H9 (cell line): Measurements from ENCODE around the gene GALNT7. TPM values are rescaled to one million over a fixed set of nuclear protein-coding genes. Genes with fewer than 3 reads are reported as not detected.

ENCODE experiments used
- DNase-seq: peaks from one replicate; pipeline ENCODE4 v3.0.0-alpha.2; 2017
- H2AFZ ChIP-seq: one replicate; pipeline ENCODE4 v1.6.1; 2013; ENCODE audit warnings: mild to moderate bottlenecking, low read length, control low read depth, moderate library complexity
- H2AK5ac ChIP-seq: 2 replicates; pipeline ENCODE4 v1.6.1; 2013; ENCODE audit warnings: low read length, control low read depth, mixed read lengths; ENCODE audit not compliant: insufficient read length
- H2BK120ac ChIP-seq: one replicate; pipeline ENCODE4 v1.6.1; 2013; ENCODE audit warnings: low read depth, mild to moderate bottlenecking, low read length, control low read depth, inconsistent platforms; ENCODE audit not compliant: poor library complexity, severe bottlenecking
- H2BK12ac ChIP-seq: 2 replicates; pipeline ENCODE4 v1.6.1; 2013; ENCODE audit warnings: low read length, control low read depth, mixed read lengths, low read depth; ENCODE audit not compliant: insufficient read length
- H2BK15ac ChIP-seq: 2 replicates; pipeline ENCODE4 v1.6.1; 2013; ENCODE audit warnings: low read depth, low read length, control low read depth
- H2BK20ac ChIP-seq: one replicate; pipeline ENCODE4 v1.6.1; 2013; ENCODE audit warnings: low read depth, mild to moderate bottlenecking, low read length, control low read depth, inconsistent platforms; ENCODE audit not compliant: poor library complexity, severe bottlenecking
- H2BK5ac ChIP-seq: 2 replicates; pipeline ENCODE4 v1.6.1; 2013; ENCODE audit warnings: low read length, control low read depth, mixed read lengths; ENCODE audit not compliant: insufficient read length
- H3K14ac ChIP-seq: 2 replicates; pipeline ENCODE4 v1.6.1; 2013; ENCODE audit warnings: low read length, control low read depth; ENCODE audit not compliant: insufficient read depth
- H3K18ac ChIP-seq: 2 replicates; pipeline ENCODE4 v1.6.1; 2013; ENCODE audit warnings: low read depth, mild to moderate bottlenecking, mixed read lengths, low read length, control low read depth; ENCODE audit not compliant: insufficient read length
- H3K23ac ChIP-seq: 2 replicates; pipeline ENCODE4 v1.6.1; 2013; ENCODE audit warnings: low read length, control low read depth, mixed read lengths, low read depth; ENCODE audit not compliant: insufficient read length
- H3K23me2 ChIP-seq: 2 replicates; pipeline ENCODE4 v1.6.1; 2013; ENCODE audit warnings: low read depth, mild to moderate bottlenecking, mixed read lengths, low read length, control low read depth; ENCODE audit not compliant: insufficient read length, poor library complexity, severe bottlenecking
- H3K27ac ChIP-seq: 2 replicates; pipeline ENCODE4 v1.5.1; 2013; ENCODE audit warnings: low read length, control low read depth, mixed read lengths, low read depth; ENCODE audit not compliant: insufficient read length
- H3K27me3 ChIP-seq: 2 replicates; pipeline ENCODE4 v1.6.1; 2013; ENCODE audit warnings: low read length, control low read depth, inconsistent platforms; ENCODE audit not compliant: insufficient read depth
- H3K4ac ChIP-seq: 2 replicates; pipeline ENCODE4 v1.6.1; 2013; ENCODE audit warnings: low read depth, mild to moderate bottlenecking, control low read depth, inconsistent platforms, low read length, moderate library complexity
- H3K4me1 ChIP-seq: 2 replicates; pipeline ENCODE4 v1.6.1; 2013; ENCODE audit warnings: low read length, control low read depth, inconsistent platforms; ENCODE audit not compliant: insufficient read depth
- H3K4me2 ChIP-seq: 2 replicates; pipeline ENCODE4 v1.6.1; 2013; ENCODE audit warnings: low read length, control low read depth, mixed read lengths; ENCODE audit not compliant: insufficient read length, insufficient read depth
- H3K56ac ChIP-seq: 2 replicates; pipeline ENCODE4 v1.6.1; 2013; ENCODE audit warnings: low read depth, mild to moderate bottlenecking, mixed read lengths, low read length, control low read depth; ENCODE audit not compliant: insufficient read length
- H3K79me1 ChIP-seq: 2 replicates; pipeline ENCODE4 v1.6.1; 2013; ENCODE audit warnings: low read depth, mild to moderate bottlenecking, moderate library complexity, low read length, control low read depth, inconsistent platforms; ENCODE audit not compliant: insufficient read depth, poor library complexity, severe bottlenecking
- H3K79me2 ChIP-seq: 2 replicates; pipeline ENCODE4 v1.6.1; 2013; ENCODE audit warnings: low read length, control low read depth, inconsistent platforms; ENCODE audit not compliant: insufficient read depth
- H3K9ac ChIP-seq: 2 replicates; pipeline ENCODE4 v1.6.1; 2013; ENCODE audit warnings: low read length, control low read depth, mixed read lengths; ENCODE audit not compliant: insufficient read length; ENCODE audit errors: extremely low read depth
- H3K9me3 ChIP-seq: one replicate; pipeline ENCODE4 v1.6.1; 2013; ENCODE audit warnings: low read depth, low read length, inconsistent platforms; ENCODE audit not compliant: control insufficient read depth
- H3T11ph ChIP-seq: one replicate; pipeline ENCODE4 v1.6.1; 2013; ENCODE audit warnings: mild to moderate bottlenecking, low read length, control low read depth, inconsistent platforms
- H4K20me1 ChIP-seq: one replicate; pipeline ENCODE4 v1.6.1; 2013; ENCODE audit not compliant: control insufficient read depth, insufficient read length, insufficient read depth
- H4K5ac ChIP-seq: 2 replicates; pipeline ENCODE4 v1.6.1; 2013; ENCODE audit warnings: low read depth, mild to moderate bottlenecking, mixed read lengths, low read length, control low read depth; ENCODE audit not compliant: insufficient read length
- H4K8ac ChIP-seq: replicated peaks from 2 replicates; pipeline ENCODE4 v1.6.1; 2013; ENCODE audit warnings: low read length, control low read depth, mixed read lengths, low read depth; ENCODE audit not compliant: insufficient read length
- H4K91ac ChIP-seq: 2 replicates; pipeline ENCODE4 v1.6.1; 2013; ENCODE audit warnings: low read depth, mild to moderate bottlenecking, moderate library complexity, mixed read lengths, low read length, control low read depth; ENCODE audit not compliant: insufficient read length
- H3K27ac Mint-ChIP-seq, 3 experiments: 2 replicates in 2 of 3; 3 replicates in 1 of 3; pipeline ENCODE4 v1.8.0; 2020 to 2021; ENCODE audit warnings: mixed read lengths in 3 of 3, mild to moderate bottlenecking in 1 of 3, moderate library complexity in 1 of 3
- H3K27me3 Mint-ChIP-seq: 2 replicates; pipeline ENCODE4 v1.8.0; 2021; ENCODE audit warnings: low read depth, mild to moderate bottlenecking, moderate library complexity, mixed read lengths
- H3K36me3 Mint-ChIP-seq, 3 experiments: 2 replicates in 2 of 3; 3 replicates in 1 of 3; pipeline ENCODE4 v1.8.0; 2020 to 2021; ENCODE audit warnings: low read depth in 3 of 3, mixed read lengths in 3 of 3; ENCODE audit not compliant: insufficient read depth in 1 of 3
- H3K4me1 Mint-ChIP-seq, 2 experiments: 2 replicates each; pipeline ENCODE4 v1.8.0; 2020; ENCODE audit warnings: mixed read lengths in 2 of 2
- H3K4me3 Mint-ChIP-seq, 2 experiments: 2 replicates in 1 of 2; 3 replicates in 1 of 2; pipeline ENCODE4 v1.8.0; 2020 to 2021; ENCODE audit warnings: mild to moderate bottlenecking in 2 of 2, mixed read lengths in 2 of 2, moderate library complexity in 1 of 2
- H3K9me3 Mint-ChIP-seq, 2 experiments: 2 replicates in 1 of 2; 3 replicates in 1 of 2; pipeline ENCODE4 v1.8.0; 2020; ENCODE audit warnings: mild to moderate bottlenecking in 2 of 2, mixed read lengths in 2 of 2, moderate library complexity in 1 of 2
- CTCF ChIP-seq: fragments of 200-600 bp; sonication (generic); conservative IDR thresholded peaks from 3 replicates; pipeline ENCODE4 v1.8.0; 2021; ENCODE audit warnings: antibody characterized with exemption, mild to moderate bottlenecking
- WGBS: extraction: QIAGEN DNeasy Blood & Tissue Kit; methylation state at CpG from one replicate; pipeline ENCODE4 v1.1.7; 2013; ENCODE audit warnings: missing lambda C conversion rate, low lambda C conversion rate, mixed read lengths; ENCODE audit not compliant: insufficient read length; ENCODE audit errors: extremely low coverage; 5-methylcytosine and 5-hydroxymethylcytosine counted together
- total RNA-seq: library from RNA; stranded (reverse); gene quantifications from 2 replicates; pipeline ENCODE4 v1.2.1, GENCODE V29; 2021

GALNT7 gene
- total RNA-seq, 1 experiment from 2014 or later, result 57.3 TPM

GRCh38 chr4:173337463-173337862, 168.9 kb downstream of the GALNT7 start:
- Mint-ChIP-seq H3K4me3 (no peak overlapping the region), H3K36me3 (peaks cover 15 to 16% (median 16%) of the 10 kb centered on the region in 3 experiments), H3K27ac (no peak overlapping the region), H3K4me1 (peaks cover 23 to 39% of the 10 kb centered on the region in 2 experiments), H3K27me3 (peaks cover 2% of the 10 kb centered on the region; the same call in 1 of the 2 replicates), H3K9me3 (peaks cover 5 to 8% of the 10 kb centered on the region in 2 experiments; a peak in 3 of 5 replicates)
- Histone ChIP-seq H2BK15ac (no peak overlapping the region), H2BK12ac (no peak overlapping the region), H2AFZ (no peak overlapping the region), H2BK5ac (no peak overlapping the region), H4K8ac (no peak overlapping the region), H4K5ac (no peak overlapping the region), H3K79me1 (no peaks in the 10 kb centered on the region), H4K91ac (no peak overlapping the region), H2AK5ac (no peak overlapping the region), H3K9me3 (no peaks in the 10 kb centered on the region), H3K23ac (no peak overlapping the region), H3K4me1 (no peaks in the 10 kb centered on the region), H3K27ac (no peak overlapping the region), H3K79me2 (peaks cover 6% of the 10 kb centered on the region; the same call in 1 of the 2 replicates), H3K4ac (no peak overlapping the region), H3K4me2 (no peak overlapping the region), H3K23me2 (peaks cover 8% of the 10 kb centered on the region), H2BK120ac (no peak overlapping the region), H3K9ac (no peak overlapping the region), H3T11ph (no peak overlapping the region), H3K27me3 (no peaks in the 10 kb centered on the region), H3K56ac (no peak overlapping the region), H3K18ac (no peak overlapping the region), H4K20me1 (no peaks in the 10 kb centered on the region), H3K14ac (no peak overlapping the region), H2BK20ac (no peak overlapping the region)
- no CpG with 5 or more reads among the region's 2 CpGs for WGBS
- no peak for DNase-seq
- no peak for TF ChIP-seq CTCF
